NCI-H345 (cell line): ENCODE results near the gene MDM2.

ENCODE experiments used
- DNase-seq: peaks from one replicate; lab custom pipeline; 2025; lab: John Stamatoyannopoulos, UW

The MDM2 gene

DNA sequence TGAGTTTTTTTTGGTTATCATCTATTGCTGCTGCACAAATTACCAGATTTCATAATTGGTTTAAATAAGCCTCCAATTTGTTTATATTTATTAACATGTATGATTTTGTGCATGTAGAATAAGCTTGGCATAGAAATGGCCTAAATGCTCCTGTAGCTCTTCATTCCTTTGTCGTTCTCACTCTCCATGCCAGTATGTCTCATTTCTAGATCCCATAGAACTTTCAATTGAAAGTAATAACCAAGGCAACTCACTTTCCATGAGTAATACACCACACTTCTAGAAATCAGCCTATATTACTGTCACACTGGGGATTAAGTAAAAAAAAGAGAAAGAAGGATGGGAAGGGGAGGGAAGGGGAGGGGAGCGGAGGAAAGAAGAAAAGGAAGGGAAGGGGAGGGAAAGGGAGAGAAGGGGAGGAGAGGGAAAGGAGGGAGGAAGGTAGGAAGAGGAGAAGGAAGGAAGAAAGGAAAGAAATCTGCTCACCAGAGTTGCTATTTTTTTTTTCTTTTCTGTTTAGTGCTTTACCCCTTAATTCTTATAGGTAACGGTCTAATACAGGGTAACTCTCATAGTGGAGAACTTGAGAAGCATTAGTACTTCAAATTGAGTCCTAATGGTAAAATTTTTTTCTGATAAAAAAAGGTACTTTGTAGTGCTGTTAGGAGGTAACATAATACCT lies 45.6 kb downstream of the MDM2 start:
- DNase-seq: no peak

DNA sequence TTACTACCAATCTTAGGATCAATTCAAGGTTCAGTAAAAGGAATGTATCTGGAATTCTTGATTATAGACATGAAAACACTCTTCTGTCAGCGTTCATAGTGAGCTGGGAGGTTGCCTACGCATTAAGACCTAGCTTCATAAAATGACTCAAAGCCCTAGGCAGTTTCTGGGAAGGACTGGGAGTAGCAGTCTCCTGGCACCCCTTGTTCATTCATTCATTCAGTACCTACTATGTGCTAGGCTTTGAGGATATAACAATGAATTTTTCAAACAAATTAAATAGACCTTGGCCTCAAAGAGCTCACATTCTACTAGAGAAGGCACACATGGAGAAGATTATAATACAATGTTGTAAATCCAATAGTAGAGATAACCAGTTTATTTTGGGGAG lies 46.1 kb downstream of the MDM2 start:
- no peak for DNase-seq

DNA sequence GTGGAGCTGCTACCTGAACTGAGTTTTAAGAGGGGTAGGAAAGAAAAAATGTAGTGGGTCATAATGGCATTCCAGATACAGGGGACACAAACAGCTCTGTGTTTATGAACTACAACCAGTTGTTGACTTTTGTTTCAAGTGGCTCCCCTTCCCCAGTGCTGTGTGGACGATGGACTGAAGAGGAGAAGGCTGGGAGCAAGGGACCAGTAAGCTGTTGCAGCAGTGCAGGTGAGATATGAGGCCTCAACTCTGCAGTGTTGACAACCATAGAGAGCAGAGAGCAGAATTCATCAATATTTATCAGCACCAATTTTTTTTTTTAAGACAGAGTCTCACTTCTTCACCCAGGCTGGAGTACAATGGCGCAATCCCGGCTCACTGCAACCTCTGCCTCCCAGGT lies 46.6 kb downstream of the MDM2 start:
- no peak for DNase-seq

DNA sequence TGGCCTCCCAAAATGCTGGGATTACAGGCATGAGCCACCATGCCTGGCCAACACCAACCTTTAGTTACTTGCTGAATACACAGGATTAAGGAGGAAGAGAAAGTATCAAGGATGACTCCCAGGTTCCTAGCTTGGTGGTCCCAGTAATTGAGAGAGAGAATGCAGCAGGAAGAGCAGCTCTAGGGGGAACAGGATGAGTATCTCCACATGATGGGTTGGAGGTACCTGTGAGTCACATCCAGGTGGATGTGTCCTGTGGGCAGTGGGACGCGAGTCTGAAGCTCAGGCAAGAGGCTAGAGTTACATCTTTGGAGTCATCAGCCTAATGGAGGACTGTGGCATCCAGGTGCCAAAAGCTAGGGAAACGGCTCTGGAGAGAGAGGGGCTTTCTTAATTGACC lies 47.1 kb downstream of the MDM2 start:
- DNase-seq: no peak

DNA sequence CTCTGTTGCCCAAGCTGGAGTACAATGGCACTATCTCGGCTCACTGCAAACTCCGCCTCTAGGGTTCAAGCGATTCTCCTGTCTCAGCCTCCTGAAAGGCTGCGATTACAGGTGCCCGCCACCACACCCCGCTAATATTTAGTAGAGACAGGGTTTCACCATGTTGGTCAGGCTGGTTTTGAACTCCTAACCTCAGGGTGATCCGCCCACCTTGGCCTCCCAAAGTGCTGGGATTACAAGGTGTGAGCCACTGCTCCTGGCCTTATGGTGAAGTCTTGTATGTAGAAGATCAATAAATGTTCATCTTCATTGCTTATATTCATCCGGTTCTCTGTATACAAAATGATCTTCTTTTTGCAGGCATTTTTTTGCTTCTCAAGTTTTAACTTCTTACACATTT lies 47.8 kb downstream of the MDM2 start:
- DNase-seq: no peak

DNA sequence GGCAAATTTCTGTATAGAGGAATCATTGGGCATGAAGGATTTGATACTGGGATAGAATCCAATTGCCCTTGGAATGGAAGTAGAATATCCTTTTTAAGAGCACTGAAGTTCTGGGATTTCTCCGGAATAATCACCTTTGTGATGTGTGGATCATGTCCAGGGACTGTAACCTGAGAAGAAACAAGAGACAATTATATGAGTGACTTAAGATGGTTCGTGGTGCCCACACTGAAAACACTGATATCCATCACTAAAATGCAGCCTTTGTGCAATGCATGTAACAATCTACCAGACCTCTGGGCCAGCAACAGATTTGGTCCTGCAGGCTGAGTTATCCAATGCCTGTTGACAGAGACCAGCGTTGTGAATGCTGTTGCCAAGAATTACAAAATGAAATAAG lies 48.5 kb downstream of the MDM2 start:
- DNase-seq: no peak

DNA sequence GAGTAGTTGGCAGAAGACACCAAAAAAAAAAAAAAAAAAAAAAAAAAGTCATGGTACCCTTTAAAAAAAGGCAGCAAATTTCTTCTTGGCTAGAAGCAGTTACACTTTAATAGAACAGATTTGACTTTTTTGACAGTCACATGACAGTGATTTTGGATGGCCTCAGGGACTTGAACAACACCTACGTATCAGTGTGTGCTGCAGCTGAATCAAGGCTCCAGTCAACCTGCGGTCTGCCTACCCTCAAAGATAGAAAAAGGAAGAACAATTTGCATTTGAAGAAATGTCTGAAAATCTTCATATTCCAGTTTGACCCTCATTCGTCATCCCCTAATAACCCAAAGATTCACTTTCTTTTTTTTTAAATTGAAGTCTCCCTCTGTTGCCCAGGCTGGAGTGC lies 53.9 kb downstream of the MDM2 start:
- DNase-seq: no peak

DNA sequence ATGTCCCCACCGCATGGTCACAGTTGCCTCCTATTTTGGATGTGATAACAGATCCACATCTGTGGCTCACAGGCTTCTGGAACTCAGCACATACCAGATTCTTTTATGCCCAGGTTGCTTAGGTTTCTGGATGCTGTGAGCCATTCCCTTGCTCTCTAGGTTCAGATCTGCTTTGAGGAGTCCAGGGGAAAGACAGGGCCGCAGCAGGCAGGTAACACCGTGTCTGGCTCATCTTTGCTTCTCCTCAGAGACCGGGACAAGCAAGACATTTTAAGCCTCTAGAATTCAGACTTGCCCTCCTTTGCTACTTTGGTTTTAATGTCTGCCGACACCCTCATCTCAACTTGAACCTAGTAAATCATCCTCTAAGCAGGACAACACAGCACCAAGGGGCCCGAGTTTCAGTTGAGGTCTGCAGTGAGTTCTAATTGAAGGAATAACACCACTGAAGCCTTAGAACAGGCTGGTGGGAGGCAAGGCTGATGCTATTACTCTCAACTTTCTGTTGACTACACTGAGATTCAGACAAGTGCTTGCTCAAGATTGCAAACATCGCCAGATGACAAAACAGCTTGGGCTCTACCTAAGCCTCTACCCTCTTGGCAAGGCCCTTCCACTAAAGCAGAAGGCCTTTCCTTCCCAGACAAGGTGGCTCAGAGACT lies 55.3 kb downstream of the MDM2 start:
- no peak for DNase-seq

DNA sequence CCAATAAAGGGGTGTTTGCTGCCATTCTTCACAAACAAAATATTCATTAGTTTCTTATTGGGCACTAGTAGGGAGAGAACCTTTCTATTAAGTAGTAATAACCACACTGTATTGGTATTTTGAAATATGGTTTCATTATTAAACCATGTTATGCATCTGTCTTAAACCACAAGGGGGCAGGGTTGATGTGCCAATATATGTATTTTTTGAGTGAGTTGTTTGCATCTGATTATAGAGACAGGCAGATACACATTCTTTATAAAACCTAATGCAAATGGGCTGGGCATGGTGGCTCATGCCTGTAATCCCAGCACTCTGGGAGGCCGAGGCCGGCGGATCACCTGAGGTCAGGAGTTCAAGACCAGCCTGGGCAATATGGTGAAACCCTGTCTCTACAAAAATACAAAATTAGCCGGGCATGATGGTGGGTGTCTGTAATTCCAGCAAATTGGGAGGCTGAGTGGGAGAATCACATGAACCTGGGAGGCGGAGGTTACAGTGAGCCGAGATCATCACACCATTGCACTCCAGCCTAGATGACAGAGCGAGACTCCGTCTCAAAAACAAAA lies 56.0 kb downstream of the MDM2 start:
- peak; percentile 19 for DNase-seq

DNA sequence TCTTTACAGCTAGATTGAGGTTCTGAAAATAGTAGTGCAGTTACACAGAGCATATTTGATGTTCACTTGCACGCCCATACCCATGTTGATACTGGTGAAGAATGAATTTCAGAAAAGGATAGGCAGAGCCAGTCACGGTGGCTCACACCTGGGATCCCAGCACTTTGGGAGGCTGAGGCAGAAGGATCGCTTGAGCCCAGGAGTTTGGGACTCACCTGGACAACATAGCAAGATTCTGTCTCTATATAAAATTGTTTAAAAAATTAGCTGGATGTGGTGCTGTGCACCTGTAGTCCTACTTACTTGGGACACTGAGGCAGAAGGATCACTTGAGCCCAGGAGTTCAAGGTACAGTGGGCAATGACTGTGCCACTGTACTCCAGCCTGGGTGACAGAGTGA lies 56.6 kb downstream of the MDM2 start:
- no peak for DNase-seq

DNA sequence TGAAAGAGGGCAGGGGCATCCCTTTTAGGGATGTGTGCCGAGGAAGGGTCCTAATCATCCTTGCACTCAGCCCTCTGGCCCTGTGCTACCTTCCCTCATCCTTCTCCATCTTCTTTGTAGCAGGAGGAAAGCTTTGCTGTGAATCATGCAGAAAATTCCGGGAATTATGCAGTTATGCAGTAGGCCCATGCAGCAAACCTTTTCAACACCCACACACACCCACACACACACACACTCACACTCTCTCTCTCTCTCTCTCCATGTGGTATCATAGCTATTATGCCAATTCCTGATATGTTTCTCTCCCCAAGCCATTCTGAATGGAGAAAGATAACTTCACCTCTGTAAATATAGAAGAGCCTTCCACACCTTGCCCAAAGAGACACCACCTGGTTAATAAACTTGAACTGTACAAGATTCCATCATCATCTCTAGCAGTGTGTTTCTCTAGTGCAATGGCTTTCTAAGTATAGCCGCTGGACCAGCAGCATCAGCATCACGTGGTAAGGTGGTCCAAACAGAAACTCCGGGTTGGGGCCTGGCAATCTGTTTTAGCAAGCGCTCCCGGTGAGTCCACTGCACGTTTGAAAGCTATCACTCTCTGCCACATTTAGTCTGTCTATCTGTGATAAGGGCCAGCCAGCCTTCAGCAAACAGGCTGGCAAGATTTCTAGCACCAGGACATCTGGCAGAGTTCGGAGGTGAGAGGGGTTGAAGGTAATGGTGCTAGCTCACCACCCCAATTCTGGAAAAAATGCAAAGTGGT lies 57.6 kb downstream of the MDM2 start:
- DNase-seq: no peak

DNA sequence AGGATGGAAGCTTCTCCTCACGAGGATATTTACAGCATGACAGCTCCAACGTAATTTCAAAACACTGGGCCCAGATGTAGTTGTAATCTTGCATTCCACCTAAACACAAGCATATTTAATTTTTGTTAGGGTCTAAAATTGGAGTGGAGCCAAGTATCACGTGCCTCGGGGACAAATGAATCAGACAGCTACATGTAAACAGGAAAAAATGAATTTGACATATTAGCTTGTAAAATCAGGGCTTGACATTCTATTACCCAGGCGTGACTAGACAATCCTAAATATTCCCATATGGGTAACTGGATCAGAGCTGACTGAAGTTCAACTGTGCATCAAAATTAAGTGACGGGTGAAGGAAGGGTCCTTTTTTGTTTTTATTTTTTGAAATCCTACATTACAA lies 59.0 kb downstream of the MDM2 start:
- no peak for DNase-seq

DNA sequence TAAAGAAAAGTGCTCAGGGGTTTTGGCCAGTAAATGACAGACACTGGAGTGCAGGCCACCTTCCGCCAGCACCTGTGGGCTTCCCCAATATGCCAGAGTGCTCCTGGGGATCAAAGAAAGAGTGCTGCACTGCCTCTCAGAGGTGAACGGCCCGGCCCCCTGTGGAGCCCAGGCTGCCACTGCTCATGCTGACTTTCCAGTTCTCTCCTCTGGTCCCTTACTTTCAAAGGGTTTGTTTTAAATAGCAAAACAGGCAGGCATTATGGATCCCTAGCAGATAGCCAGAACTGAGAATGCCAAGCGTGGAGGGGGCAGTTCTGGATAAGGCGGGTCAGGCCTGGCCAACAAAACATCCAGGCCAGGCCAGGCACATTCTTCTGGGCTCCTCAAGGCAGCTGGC lies 59.6 kb downstream of the MDM2 start:
- no peak for DNase-seq

DNA sequence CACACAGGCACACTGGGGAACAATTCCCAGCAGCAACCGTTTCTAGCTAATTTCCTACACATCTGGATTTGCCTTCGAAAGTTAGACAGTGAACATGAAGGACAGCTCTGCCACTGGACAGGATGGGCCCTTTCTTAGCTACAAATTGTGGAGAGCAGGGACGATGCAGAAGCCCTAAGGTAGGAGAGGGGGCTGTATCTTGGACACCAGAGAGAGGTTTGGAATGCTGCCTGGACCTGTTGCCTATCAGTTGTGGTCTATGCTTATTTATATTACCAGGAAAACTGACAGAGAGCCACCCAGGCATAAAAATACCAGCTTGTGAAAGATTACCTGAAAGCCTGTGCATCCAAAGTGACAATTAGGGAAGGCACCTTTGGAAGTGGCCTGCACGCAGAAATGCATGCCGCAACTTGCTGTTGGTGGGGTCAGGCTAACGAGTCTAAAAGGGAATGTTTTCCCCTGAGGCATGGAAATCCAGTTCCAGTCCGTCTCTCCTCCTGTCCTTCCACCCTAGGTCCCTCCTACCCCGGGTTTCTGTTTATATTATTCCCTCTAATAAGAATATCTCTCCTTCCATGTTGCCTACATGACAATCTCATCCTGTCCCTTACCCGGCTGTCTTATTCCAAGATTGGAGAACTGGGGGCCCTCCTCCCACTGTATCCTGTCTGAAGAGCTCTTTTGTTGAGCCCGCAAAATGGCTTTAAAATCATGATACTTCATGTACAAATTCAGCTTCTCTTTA lies 60.2 kb downstream of the MDM2 start:
- DNase-seq: no peak

DNA sequence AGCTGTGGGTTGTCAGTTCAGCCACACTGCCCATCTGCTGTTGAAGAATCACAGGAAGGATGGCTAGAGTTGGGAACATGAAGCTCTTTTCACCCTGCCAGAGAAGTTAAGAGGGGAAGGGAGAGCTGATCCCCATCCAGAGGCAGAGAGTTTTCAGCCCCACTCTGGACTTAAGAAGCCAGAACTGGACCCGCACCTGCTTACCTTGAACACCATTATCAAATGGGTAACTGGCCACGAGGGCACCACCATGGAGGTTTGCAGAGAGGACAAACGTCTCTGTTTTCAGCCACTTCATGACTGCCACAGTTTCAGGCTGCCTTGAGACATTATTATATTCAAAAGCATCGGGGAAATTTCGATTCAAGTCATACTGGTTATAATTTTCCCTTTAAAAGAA lies 62.0 kb downstream of the MDM2 start:
- no peak for DNase-seq

DNA sequence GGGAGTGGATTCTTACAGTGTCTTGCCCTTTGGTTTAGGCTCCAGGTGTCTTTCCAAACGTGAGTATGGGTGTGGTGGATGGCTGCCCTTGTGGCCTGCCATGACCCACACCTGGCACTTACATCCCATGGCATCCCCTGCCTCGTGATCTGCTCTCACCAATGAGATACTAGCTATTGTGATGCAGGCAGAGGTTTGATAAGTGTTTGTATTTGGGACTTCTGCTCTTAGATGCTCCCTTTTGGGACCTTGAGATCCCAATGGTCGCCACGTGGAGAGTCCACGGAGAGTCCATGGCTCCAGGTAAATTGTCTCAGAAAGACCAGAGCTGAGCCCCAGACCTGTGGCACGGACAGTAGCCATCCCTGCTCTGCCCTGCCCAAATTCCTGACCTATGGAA lies 62.5 kb downstream of the MDM2 start:
- DNase-seq: no peak

DNA sequence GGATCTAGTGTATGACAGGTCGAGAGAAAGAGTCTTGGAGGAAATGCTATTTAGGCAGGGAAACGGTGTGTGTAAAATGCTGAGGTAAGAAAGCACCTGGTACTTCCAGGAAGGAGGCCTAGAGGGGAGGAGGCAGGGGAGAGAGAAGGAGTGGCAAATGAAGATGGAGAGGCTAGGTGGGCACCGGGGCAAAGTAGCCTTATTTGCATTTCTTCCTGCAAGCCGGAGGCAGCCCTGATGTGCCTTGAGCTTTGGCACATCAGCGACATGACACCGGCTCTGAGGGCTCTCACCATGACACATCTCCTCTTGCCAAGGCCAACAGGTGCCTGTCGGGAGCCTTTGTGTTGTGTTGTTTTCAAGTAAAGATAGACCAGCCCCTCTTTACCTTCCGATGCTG lies 63.4 kb downstream of the MDM2 start:
- no peak for DNase-seq

DNA sequence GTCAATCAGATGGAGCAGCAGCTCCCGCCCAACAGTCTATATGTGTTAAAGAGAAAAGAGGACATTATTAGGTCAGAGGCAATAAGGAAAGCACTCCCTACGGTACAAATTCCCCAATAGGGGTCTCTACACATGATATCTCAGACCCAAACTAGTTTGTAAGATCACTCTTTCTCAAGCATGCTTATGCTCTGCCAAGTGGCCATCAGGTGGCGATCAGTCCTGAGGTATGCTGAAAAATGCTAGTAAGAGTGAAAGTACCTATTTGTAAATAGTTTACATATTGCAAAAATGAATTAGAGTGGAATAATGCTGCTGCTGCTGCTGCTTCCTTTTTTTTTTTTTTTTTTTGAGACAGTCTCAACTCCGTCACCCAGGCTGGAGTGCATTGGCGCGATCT lies 63.9 kb downstream of the MDM2 start:
- no peak for DNase-seq

DNA sequence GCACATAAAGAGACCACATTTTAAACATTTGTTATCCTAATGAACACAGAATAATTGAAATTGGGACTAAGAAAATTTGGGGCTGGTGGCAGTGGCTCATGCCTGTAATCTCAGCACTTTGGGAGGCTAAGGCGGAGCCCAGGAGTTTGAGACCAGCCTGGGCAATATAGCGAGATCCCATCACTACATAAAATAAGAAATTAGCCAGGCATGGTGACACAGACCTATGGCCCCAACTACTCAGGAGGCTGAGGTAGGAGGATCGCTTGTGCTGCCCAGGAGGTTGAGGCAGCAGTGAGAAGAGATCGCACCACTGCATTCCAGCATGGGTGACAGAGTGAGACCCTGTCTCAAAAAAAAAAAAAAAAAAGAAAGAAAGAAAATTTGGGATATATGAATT lies 65.3 kb downstream of the MDM2 start:
- no peak for DNase-seq

DNA sequence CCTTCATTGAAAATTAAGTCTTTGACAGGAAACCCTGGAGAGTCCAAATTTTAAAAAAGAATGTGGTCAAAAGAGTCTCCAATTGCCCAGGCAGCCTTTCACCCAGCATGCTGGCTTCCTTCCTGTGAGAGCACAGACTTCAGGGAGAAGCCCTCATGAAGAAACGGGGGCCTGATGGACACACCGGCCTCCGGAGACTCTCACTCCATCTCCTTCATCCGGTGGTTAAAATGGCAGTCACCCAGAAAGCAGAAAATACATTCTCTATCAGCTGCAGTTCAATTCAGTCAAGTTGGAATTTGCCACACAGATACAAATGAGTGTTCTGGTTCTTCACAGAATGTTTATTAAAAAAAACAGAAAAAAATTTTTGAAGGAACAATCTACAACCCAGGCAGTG lies 68.5 kb downstream of the MDM2 start:
- DNase-seq: no peak

DNA sequence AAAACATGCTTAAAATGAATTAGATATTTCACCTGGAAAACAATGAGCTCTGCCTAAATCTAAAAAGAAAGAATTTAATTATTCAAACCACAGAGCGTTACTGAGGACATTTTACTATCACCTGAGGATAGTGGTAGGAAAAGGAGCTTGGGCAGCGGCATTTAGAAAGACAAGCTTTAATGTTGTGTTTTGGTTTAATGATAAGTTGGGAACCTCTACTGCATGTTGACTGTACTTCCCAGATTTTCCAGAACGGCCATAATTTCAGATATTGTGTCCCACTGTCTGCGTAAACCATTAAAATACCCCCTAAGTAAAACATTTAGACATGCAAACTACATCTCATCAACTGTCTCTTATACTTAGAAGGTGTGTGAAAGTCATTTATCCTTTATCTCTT lies 69.6 kb downstream of the MDM2 start:
- no peak for DNase-seq

DNA sequence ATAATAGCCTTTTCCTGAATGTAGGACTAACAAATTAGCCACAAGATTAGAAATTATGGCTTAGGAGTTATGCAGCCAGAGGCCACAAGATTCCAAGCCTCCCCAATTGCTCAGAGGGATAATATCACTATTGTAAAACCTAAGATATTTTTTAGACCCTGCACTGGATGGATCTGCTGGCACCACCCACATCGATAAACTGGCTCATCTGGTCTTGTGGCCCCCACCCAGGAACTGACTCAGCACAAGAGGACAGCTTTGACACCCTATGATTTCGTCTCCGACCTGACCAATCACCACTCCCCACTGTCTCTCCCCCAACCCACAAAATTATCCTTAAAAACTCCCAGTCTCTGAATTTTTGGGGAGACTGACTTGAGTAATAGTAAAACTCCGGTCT lies 70.3 kb downstream of the MDM2 start:
- no peak for DNase-seq
